Testis (tissue), 2 donors: ENCODE data around the gene TRIOBP.

ENCODE experiments used
- CTCF ChIP-seq, 3 experiments: fragments of 450-650 bp in 2 of 3; fragments of 200-600 bp in 1 of 3; sonication (generic) in 1 of 3; IDR thresholded peaks; one replicate each; pipeline ENCODE4 v1.5.1; 2016 to 2019; ENCODE audit warnings: antibody characterized with exemption in 3 of 3, mild to moderate bottlenecking in 2 of 3, moderate library complexity in 1 of 3
- POLR2A ChIP-seq: fragments of 450-650 bp; IDR thresholded peaks from one replicate; pipeline ENCODE4 v1.6.1; 2017; ENCODE audit warnings: antibody characterized with exemption, mild to moderate bottlenecking, moderate library complexity

DNA sequence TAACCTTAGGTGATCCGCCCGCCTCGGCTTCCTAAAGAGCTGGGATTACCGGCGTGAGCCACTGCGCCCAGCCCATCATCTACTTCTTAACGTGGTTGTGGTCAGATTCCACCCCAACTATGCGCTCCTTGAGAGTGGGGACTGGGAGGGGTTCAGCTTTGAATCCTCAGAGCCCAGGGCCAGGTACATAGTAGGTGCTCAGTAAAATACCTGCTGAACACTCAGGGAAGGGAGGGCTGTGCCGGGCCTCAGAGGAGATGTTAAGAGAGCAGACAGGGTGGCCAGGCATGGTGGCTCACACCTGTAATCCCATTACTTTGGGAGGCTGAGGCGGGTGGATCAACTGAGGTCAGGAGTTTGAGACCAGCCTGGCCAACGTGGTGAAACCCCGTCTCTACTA lies 22.6 kb upstream of the TRIOBP start:
- TF ChIP-seq CTCF (IDR thresholded peaks at IDR 0.05) (no peak), POLR2A (no peak)
